GM23338 (cell line): ENCODE results near the gene STXBP2. TPM values are rescaled to one million over a fixed set of nuclear protein-coding genes. Genes with fewer than 3 reads are reported as not detected.

Source experiments
- ATAC-seq: fragments of 200-7000 bp; cut with Tn5 transposase; 3 replicates; pipeline ENCODE4 v1.9.1; 2020
- DNase-seq: peaks from one replicate; pipeline ENCODE4 v3.0.0-alpha.2; 2015; ENCODE audit warnings: low spot score
- H2AFZ ChIP-seq: fragments of 200-600 bp; sonication (generic); 2 replicates; pipeline ENCODE4 v1.8.0; 2016; ENCODE audit warnings: antibody characterized with exemption, mild to moderate bottlenecking, moderate library complexity
- H3F3A ChIP-seq: fragments of 200-600 bp; sonication (generic); replicated peaks from 2 replicates; pipeline ENCODE4 v1.8.0; 2017; ENCODE audit warnings: antibody characterized with exemption, mixed run types, low read depth
- H3K27ac ChIP-seq: fragments of 200-600 bp; sonication (generic); 2 replicates; pipeline ENCODE4 v1.6.1; 2016; ENCODE audit warnings: low read depth
- H3K27me3 ChIP-seq: fragments of 200-600 bp; sonication (generic); 2 replicates; pipeline ENCODE4 v1.8.0; 2016; ENCODE audit warnings: mild to moderate bottlenecking, mixed run types, moderate library complexity; ENCODE audit not compliant: insufficient read depth
- H3K36me3 ChIP-seq: fragments of 200-600 bp; sonication (generic); 2 replicates; pipeline ENCODE4 v1.8.0; 2016; ENCODE audit warnings: mild to moderate bottlenecking; ENCODE audit not compliant: insufficient read depth
- H3K4me1 ChIP-seq: fragments of 200-600 bp; sonication (generic); 2 replicates; pipeline ENCODE4 v1.8.0; 2016; ENCODE audit warnings: mild to moderate bottlenecking, moderate library complexity; ENCODE audit not compliant: insufficient read depth
- H3K4me2 ChIP-seq: fragments of 200-600 bp; sonication (generic); 2 replicates; pipeline ENCODE4 v1.7.1; 2017; ENCODE audit warnings: mixed run types
- H3K4me3 ChIP-seq: fragments of 200-600 bp; sonication (generic); 2 replicates; pipeline ENCODE4 v1.6.1; 2016; ENCODE audit warnings: mixed run types
- H3K79me2 ChIP-seq: fragments of 200-600 bp; sonication (generic); replicated peaks from 2 replicates; pipeline ENCODE4 v1.8.0; 2017; ENCODE audit warnings: mild to moderate bottlenecking; ENCODE audit not compliant: insufficient read depth
- H3K9me2 ChIP-seq: fragments of 200-600 bp; sonication (generic); 2 replicates; pipeline ENCODE4 v1.8.0; 2017; ENCODE audit not compliant: insufficient read depth
- H4K20me1 ChIP-seq: fragments of 200-600 bp; sonication (generic); replicated peaks from 2 replicates; pipeline ENCODE4 v1.8.0; 2017; ENCODE audit warnings: mild to moderate bottlenecking; ENCODE audit not compliant: insufficient read depth
- H3K27ac Mint-ChIP-seq: 2 replicates; pipeline ENCODE4 v1.8.0; 2020; ENCODE audit warnings: inconsistent platforms, mild to moderate bottlenecking, moderate library complexity, mixed read lengths
- H3K27me3 Mint-ChIP-seq: 3 replicates; pipeline ENCODE4 v1.8.0; 2022; ENCODE audit warnings: low read depth, mild to moderate bottlenecking, moderate library complexity, mixed read lengths, inconsistent platforms; ENCODE audit not compliant: insufficient read depth, poor library complexity
- H3K36me3 Mint-ChIP-seq: 3 replicates; pipeline ENCODE4 v1.8.0; 2021; ENCODE audit warnings: low read depth, mild to moderate bottlenecking, inconsistent platforms, moderate library complexity, mixed read lengths
- H3K4me1 Mint-ChIP-seq: 3 replicates; pipeline ENCODE4 v1.8.0; 2020; ENCODE audit warnings: mild to moderate bottlenecking, inconsistent platforms, mixed read lengths
- H3K4me3 Mint-ChIP-seq: 3 replicates; pipeline ENCODE4 v1.8.0; 2021; ENCODE audit warnings: moderate library complexity, mild to moderate bottlenecking, inconsistent platforms, mixed read lengths
- H3K9me3 Mint-ChIP-seq: 3 replicates; pipeline ENCODE4 v1.8.0; 2020; ENCODE audit warnings: moderate library complexity, mild to moderate bottlenecking, inconsistent platforms, mixed read lengths
- CREB1 ChIP-seq: fragments of 250-450 bp; sonication (Bioruptor Pico); IDR thresholded peaks from 2 replicates; pipeline ENCODE4 v1.5.0; 2020; ENCODE audit warnings: low read depth, mild to moderate bottlenecking, moderate library complexity
- EZH2phosphoT487 ChIP-seq: fragments of 200-600 bp; sonication (generic); IDR thresholded peaks from one replicate; pipeline ENCODE4 v1.8.1; 2018; ENCODE audit warnings: antibody characterized with exemption; ENCODE audit not compliant: unreplicated experiment
- JUNB ChIP-seq: IDR thresholded peaks from one replicate; pipeline ENCODE4 v1.6.1; 2016; ENCODE audit warnings: antibody characterized with exemption; ENCODE audit not compliant: unreplicated experiment
- NANOG ChIP-seq: IDR thresholded peaks from 2 replicates; pipeline ENCODE4 v1.6.1; 2016; ENCODE audit warnings: antibody characterized with exemption, borderline replicate concordance
- STAT1 ChIP-seq: IDR thresholded peaks from one replicate; pipeline ENCODE4 v1.6.1; 2016; ENCODE audit warnings: antibody characterized with exemption; ENCODE audit not compliant: unreplicated experiment
- ZNF114 ChIP-seq: fragments of 250-450 bp; sonication (Bioruptor Pico); IDR thresholded peaks from 2 replicates; pipeline ENCODE4 v1.5.0; 2020; ENCODE audit warnings: mild to moderate bottlenecking, moderate library complexity
- ZNF331 ChIP-seq: fragments of 250-450 bp; sonication (Bioruptor Pico); IDR thresholded peaks from 2 replicates; pipeline ENCODE4 v1.5.0; 2020; ENCODE audit warnings: low read depth, mild to moderate bottlenecking, moderate library complexity
- polyA plus RNA-seq: library from polyadenylated mRNA; unstranded; fragments of >200 nt; fragmentation: Nextera tagmentation; extraction: Ambion mirVana; gene quantifications from 2 replicates; pipeline ENCODE4 v1.2.1, GENCODE V29; 2016
- total RNA-seq: library from RNA; depleted of rRNA; stranded (reverse); fragments of >200 nt; shearing (Covaris generic); gene quantifications from 2 replicates; pipeline ENCODE4 v1.2.3, GENCODE V29; 2014
- TF ChIP-seq, protein P1 (sequence below): IDR thresholded peaks from one replicate; pipeline ENCODE4 v1.6.1; 2018; ENCODE audit warnings: antibody characterized with exemption; ENCODE audit not compliant: unreplicated experiment
- TF ChIP-seq, protein P2 (sequence below), 2 experiments: fragments of 200-600 bp in 1 of 2; sonication (generic) in 1 of 2; conservative IDR thresholded peaks; 2 replicates each; pipeline versions ENCODE4 v1.5.1 to v1.6.1; 2016 to 2017; ENCODE audit warnings: antibody characterized with exemption in 2 of 2, low read depth in 2 of 2, mild to moderate bottlenecking in 2 of 2, moderate library complexity in 1 of 2
- TF ChIP-seq, protein P3 (sequence below): IDR thresholded peaks from 2 replicates; pipeline ENCODE4 v1.6.1; 2016; ENCODE audit warnings: antibody characterized with exemption

STXBP2 gene
- total and polyA plus RNA-seq, 2 experiments from 2014 or later, result 42.6 to 55.8 TPM

DNA sequence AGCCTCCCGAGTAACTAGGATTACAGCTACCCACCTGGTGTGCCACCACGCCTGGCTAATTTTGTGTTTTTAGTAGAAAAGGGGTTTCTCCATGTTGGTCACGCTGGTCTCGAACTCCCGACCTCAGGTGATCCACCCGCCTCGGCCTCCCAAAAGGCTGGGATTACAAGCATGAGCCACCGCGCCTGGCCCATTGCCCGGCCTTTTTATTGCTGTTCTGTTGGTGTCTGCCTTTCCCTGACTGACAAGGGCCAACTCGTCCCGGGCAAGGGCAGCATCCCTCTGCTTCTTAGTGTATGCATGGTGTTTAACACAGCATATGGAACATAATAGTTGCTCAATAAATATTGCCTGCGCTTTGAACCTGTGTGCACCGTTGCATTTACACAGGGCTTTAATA is 25.7 kb downstream of the STXBP2 start:
- no peak overlapping the region for H2AFZ ChIP-seq
- Mint-ChIP-seq H3K9me3 (peaks cover 6% of the 10 kb centered on the region; the same call in 2 of the 3 replicates), H3K27ac (no peak overlapping the region), H3K4me1 (no peaks in the 10 kb centered on the region), H3K36me3 (no peaks in the 10 kb centered on the region), H3K27me3 (peaks cover 9% of the 10 kb centered on the region), H3K4me3 (no peak overlapping the region)
- no peaks in the 10 kb centered on the region for H3K36me3 ChIP-seq
- DNase-seq (no peak), ATAC-seq (no peak)
- H3K4me3 ChIP-seq, result no peak overlapping the region
- peaks cover 6% of the 10 kb centered on the region; the same call in 1 of the 2 replicates for H3K27me3 ChIP-seq
- H3K4me1 ChIP-seq, result no peaks in the 10 kb centered on the region
- H3K27ac ChIP-seq, result no peak overlapping the region
- no peaks in the 10 kb centered on the region for H4K20me1 ChIP-seq
- no peak overlapping the region for H3K4me2 ChIP-seq
- no peaks in the 10 kb centered on the region for H3K79me2 ChIP-seq
- H3K9me2 ChIP-seq, result no peaks in the 10 kb centered on the region
- no peak for TF ChIP-seq NANOG
- TF ChIP-seq STAT1, result no peak
- TF ChIP-seq EZH2phosphoT487, result no peak
- no peak for TF ChIP-seq CREB1 (CRISPR knock-in tag)
- TF ChIP-seq JUNB, result no peak
- TF ChIP-seq, protein P1, sequence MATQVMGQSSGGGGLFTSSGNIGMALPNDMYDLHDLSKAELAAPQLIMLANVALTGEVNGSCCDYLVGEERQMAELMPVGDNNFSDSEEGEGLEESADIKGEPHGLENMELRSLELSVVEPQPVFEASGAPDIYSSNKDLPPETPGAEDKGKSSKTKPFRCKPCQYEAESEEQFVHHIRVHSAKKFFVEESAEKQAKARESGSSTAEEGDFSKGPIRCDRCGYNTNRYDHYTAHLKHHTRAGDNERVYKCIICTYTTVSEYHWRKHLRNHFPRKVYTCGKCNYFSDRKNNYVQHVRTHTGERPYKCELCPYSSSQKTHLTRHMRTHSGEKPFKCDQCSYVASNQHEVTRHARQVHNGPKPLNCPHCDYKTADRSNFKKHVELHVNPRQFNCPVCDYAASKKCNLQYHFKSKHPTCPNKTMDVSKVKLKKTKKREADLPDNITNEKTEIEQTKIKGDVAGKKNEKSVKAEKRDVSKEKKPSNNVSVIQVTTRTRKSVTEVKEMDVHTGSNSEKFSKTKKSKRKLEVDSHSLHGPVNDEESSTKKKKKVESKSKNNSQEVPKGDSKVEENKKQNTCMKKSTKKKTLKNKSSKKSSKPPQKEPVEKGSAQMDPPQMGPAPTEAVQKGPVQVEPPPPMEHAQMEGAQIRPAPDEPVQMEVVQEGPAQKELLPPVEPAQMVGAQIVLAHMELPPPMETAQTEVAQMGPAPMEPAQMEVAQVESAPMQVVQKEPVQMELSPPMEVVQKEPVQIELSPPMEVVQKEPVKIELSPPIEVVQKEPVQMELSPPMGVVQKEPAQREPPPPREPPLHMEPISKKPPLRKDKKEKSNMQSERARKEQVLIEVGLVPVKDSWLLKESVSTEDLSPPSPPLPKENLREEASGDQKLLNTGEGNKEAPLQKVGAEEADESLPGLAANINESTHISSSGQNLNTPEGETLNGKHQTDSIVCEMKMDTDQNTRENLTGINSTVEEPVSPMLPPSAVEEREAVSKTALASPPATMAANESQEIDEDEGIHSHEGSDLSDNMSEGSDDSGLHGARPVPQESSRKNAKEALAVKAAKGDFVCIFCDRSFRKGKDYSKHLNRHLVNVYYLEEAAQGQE, result no peak
- TF ChIP-seq, protein P2, sequence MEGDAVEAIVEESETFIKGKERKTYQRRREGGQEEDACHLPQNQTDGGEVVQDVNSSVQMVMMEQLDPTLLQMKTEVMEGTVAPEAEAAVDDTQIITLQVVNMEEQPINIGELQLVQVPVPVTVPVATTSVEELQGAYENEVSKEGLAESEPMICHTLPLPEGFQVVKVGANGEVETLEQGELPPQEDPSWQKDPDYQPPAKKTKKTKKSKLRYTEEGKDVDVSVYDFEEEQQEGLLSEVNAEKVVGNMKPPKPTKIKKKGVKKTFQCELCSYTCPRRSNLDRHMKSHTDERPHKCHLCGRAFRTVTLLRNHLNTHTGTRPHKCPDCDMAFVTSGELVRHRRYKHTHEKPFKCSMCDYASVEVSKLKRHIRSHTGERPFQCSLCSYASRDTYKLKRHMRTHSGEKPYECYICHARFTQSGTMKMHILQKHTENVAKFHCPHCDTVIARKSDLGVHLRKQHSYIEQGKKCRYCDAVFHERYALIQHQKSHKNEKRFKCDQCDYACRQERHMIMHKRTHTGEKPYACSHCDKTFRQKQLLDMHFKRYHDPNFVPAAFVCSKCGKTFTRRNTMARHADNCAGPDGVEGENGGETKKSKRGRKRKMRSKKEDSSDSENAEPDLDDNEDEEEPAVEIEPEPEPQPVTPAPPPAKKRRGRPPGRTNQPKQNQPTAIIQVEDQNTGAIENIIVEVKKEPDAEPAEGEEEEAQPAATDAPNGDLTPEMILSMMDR (conservative IDR thresholded peaks at IDR 0.05; ENCODE audit: low read depth in 2 of 2), result no peak
- H3F3A ChIP-seq, result no peaks in the 10 kb centered on the region

DNA sequence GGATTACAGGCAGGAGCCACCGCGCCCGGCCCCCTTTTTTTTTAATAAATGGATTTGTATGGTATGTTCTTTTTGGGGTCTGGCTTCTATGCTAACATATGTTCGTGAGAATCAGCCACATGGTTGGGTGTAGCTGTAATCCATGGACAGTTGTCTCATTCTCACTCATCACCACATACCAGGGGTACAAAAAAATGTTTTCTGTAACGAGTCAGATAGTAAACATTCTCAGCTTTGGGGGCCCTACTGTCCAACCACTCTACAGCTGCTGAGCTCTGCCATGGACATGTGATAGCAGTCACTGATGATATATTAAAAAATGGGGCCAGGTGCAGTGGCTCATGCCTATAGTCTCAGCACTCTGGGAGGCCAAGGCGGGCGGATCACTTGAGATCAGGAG is 26.8 kb downstream of the STXBP2 start:
- Histone ChIP-seq H4K20me1 (no peaks in the 10 kb centered on the region), H2AFZ (no peak overlapping the region), H3K27me3 (peaks cover 15% of the 10 kb centered on the region), H3K9me2 (no peaks in the 10 kb centered on the region), H3K4me2 (no peak overlapping the region), H3K27ac (no peak overlapping the region), H3K4me1 (no peaks in the 10 kb centered on the region), H3K79me2 (no peaks in the 10 kb centered on the region), H3K36me3 (no peaks in the 10 kb centered on the region), H3K4me3 (no peak overlapping the region), H3F3A (no peaks in the 10 kb centered on the region)
- no peak overlapping the region for H3K27ac Mint-ChIP-seq
- DNase-seq, result no peak
- H3K36me3 Mint-ChIP-seq, result no peaks in the 10 kb centered on the region
- H3K9me3 Mint-ChIP-seq, result peaks cover 6% of the 10 kb centered on the region; the same call in 2 of the 3 replicates
- H3K27me3 Mint-ChIP-seq, result peaks cover 12% of the 10 kb centered on the region
- no peaks in the 10 kb centered on the region for H3K4me1 Mint-ChIP-seq
- no peak overlapping the region for H3K4me3 Mint-ChIP-seq
- no peak for ATAC-seq
- TF ChIP-seq CREB1 (CRISPR knock-in tag) (no peak), ZNF331 (CRISPR knock-in tag) (no peak), ZNF114 (CRISPR knock-in tag) (no peak), NANOG (no peak)
- TF ChIP-seq, protein P3, sequence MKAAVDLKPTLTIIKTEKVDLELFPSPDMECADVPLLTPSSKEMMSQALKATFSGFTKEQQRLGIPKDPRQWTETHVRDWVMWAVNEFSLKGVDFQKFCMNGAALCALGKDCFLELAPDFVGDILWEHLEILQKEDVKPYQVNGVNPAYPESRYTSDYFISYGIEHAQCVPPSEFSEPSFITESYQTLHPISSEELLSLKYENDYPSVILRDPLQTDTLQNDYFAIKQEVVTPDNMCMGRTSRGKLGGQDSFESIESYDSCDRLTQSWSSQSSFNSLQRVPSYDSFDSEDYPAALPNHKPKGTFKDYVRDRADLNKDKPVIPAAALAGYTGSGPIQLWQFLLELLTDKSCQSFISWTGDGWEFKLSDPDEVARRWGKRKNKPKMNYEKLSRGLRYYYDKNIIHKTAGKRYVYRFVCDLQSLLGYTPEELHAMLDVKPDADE, result no peak
